Esophagus muscularis mucosa (tissue), 4 donors: Measurements from ENCODE around the gene MEIS3.

Experiments
- EP300 ChIP-seq: sonication (generic); formaldehyde crosslinking; IDR thresholded peaks from one replicate; pipeline ENCODE4 v1.6.1; 2017; ENCODE audit warnings: antibody characterized with exemption
- POLR2A ChIP-seq: fragments of 450-650 bp; IDR thresholded peaks from one replicate; pipeline ENCODE4 v1.6.1; 2017; ENCODE audit warnings: antibody characterized with exemption, moderate library complexity, mild to moderate bottlenecking, low read depth
- POLR2AphosphoS5 ChIP-seq, 2 donors: sonication (generic); formaldehyde crosslinking; IDR thresholded peaks; one replicate each; pipeline ENCODE4 v1.6.1; 2017; ENCODE audit warnings: antibody characterized with exemption in 2 of 2
- TF ChIP-seq, protein P1 (sequence below), 3 experiments: fragments of 200-600 bp in 2 of 3; fragments of 450-650 bp in 1 of 3; sonication (generic) in 2 of 3; IDR thresholded peaks; one replicate each; pipeline ENCODE4 v1.5.1; 2017 to 2019; ENCODE audit warnings: antibody characterized with exemption in 3 of 3, mild to moderate bottlenecking in 2 of 3, moderate library complexity in 1 of 3

DNA sequence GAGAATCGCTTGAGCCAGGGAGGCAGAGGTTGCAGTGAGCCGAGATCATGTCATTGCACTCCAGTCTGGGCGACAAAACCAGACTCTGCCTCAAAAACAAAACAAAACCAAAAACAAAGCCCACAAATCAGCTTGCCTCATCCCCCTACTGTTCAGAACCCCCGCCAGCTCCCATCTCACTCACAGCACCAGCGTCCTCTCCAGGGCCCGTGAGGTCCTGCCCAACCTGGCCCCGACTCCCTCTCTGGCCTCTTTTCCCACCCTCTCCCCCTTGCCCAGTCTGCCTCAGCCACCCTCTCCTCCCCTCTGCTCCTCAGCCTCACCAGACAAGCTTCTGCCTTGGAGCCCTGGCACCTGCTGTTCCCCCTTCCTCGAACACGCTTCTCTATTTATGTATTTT is 48.6 kb upstream of the MEIS3 start:
- TF ChIP-seq, protein P1, sequence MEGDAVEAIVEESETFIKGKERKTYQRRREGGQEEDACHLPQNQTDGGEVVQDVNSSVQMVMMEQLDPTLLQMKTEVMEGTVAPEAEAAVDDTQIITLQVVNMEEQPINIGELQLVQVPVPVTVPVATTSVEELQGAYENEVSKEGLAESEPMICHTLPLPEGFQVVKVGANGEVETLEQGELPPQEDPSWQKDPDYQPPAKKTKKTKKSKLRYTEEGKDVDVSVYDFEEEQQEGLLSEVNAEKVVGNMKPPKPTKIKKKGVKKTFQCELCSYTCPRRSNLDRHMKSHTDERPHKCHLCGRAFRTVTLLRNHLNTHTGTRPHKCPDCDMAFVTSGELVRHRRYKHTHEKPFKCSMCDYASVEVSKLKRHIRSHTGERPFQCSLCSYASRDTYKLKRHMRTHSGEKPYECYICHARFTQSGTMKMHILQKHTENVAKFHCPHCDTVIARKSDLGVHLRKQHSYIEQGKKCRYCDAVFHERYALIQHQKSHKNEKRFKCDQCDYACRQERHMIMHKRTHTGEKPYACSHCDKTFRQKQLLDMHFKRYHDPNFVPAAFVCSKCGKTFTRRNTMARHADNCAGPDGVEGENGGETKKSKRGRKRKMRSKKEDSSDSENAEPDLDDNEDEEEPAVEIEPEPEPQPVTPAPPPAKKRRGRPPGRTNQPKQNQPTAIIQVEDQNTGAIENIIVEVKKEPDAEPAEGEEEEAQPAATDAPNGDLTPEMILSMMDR (IDR thresholded peaks at IDR 0.05): no peak
- no peak for TF ChIP-seq POLR2AphosphoS5 (IDR thresholded peaks at IDR 0.05)
- TF ChIP-seq EP300: no peak
- TF ChIP-seq POLR2A: no peak
